HAP-1 (cell line): ENCODE results near the gene GPN2.
"Not testable (repeated sequence)": the region's sequence is repeated elsewhere in the genome, so short reads cannot be mapped to it uniquely, and the experiment has no call there.

Source experiments
- DNase-seq, 2 experiments: peaks; one replicate each; pipeline ENCODE4 v3.0.0-alpha.2; 2016 to 2020; ENCODE audit warnings: low spot score in 2 of 2
- H3K27me3 ChIP-seq: fragments of 250-450 bp; sonication (Bioruptor Pico); 2 replicates; pipeline ENCODE4 v1.5.1; 2020; ENCODE audit warnings: low read depth, mild to moderate bottlenecking, moderate library complexity
- H3K36me3 ChIP-seq: fragments of 250-450 bp; sonication (Bioruptor Pico); replicated peaks from 2 replicates; pipeline ENCODE4 v1.5.1; 2020; ENCODE audit warnings: mild to moderate bottlenecking
- H3K4me1 ChIP-seq: fragments of 250-450 bp; sonication (Bioruptor Pico); 2 replicates; pipeline ENCODE4 v1.5.1; 2020; ENCODE audit warnings: mild to moderate bottlenecking
- H3K4me3 ChIP-seq: fragments of 250-450 bp; sonication (Bioruptor Pico); 2 replicates; pipeline ENCODE4 v1.5.1; 2020; ENCODE audit warnings: mild to moderate bottlenecking, moderate library complexity
- H3K9me3 ChIP-seq: fragments of 250-450 bp; sonication (Bioruptor Pico); 2 replicates; pipeline ENCODE4 v1.5.1; 2020; ENCODE audit warnings: mild to moderate bottlenecking, moderate library complexity
- in situ Hi-C: fragments of 300-500 bp; cut with MboI; formaldehyde crosslinking; loops from 3 replicates; pipeline ENCODE4 v1.14.3; 2020; ENCODE audit warnings: low sequenced_read_pairs, inconsistent platforms, mixed read lengths

GPN2 gene

DNA sequence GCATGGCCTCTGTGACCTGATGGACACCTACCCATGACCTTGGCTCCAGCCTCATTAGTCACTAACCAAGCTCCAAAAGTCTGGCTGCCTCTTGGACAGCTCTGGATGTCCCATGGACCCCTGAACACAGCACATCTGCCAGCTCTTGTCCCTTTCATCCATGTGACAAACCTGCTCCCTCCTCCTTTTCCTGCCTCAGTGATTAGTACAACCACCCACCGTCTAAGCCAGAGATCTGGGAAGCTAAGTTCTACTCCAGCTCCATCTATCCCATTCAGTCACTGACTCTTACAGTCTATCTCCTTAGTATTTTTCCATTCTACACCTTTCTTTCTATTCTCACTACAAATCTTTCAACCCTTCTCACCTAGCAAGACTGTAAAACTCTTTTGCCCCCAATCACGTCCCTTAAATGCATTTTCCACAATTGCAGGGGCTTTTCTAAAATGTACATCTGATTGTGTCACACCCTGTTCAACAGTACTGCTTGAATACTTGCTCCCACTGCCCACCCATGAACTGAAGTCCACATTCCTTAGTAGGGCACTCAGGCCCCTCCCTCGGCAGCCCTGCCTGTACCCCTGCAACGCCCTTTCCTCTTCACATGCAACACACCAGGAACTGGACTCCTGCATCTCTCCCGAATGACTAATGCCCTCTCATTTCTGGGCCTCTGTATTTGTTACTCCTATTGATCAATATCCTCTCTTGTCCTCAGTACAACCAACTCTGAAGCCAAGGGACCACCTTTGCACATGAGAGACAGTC, 7.2 kb downstream of the GPN2 start:
- Histone ChIP-seq H3K9me3 (no peaks in the 10 kb centered on the region), H3K36me3 (peaks cover 70% of the 10 kb centered on the region), H3K27me3 (no peaks in the 10 kb centered on the region), H3K4me1 (no peaks in the 10 kb centered on the region), H3K4me3 (no peak overlapping the region)
- in situ Hi-C loops, result no loop called here
- no peak for DNase-seq

DNA sequence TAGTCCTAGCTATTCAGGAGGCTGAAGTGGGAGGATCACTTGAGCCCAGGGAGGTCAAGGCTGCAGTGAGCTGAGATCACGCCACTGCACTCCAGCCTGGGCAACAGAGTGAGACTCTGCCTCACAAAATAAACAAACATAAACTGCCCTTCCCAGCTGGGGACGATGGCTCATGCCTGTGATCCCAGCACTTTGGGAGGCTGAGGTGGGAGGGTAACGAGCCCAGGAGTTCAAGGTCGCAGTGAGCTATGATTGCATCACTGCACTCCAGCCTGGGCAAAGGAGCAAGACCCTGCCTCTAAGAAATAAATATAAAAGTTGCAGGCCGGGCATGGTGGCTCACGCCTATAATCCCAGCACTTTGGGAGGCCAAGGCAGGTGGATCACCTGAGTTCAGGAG, 8.5 kb downstream of the GPN2 start:
- H3K36me3 ChIP-seq, result peaks cover 75% of the 10 kb centered on the region
- H3K27me3 ChIP-seq, DNase-seq, H3K4me1 ChIP-seq, H3K9me3 ChIP-seq, H3K4me3 ChIP-seq, in situ Hi-C loops: not testable (repeated sequence)

DNA sequence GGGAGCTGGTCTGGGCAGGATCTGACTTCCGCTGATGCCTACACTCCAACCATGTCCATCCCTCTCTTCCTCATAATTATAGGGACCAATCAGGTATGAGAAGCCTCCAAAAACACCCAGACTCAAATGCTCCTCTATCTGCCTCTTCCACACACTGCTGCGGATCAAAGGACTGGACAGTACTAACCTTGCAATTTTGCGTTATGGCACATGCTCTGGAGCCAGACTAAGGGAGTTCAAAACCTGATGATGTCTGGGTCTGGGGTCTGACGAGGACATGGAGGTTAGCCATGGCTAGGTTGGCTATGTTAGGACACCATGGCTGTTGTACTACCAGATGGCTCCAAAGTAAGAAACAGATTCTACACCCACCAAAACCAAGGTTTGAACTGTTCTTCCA, 10.3 kb downstream of the GPN2 start:
- DNase-seq, result no peak
- Histone ChIP-seq H3K9me3 (no peaks in the 10 kb centered on the region), H3K27me3 (no peaks in the 10 kb centered on the region), H3K4me1 (no peaks in the 10 kb centered on the region), H3K36me3 (peaks cover 60% of the 10 kb centered on the region), H3K4me3 (no peak overlapping the region)
- in situ Hi-C loops, result no loop called here

DNA sequence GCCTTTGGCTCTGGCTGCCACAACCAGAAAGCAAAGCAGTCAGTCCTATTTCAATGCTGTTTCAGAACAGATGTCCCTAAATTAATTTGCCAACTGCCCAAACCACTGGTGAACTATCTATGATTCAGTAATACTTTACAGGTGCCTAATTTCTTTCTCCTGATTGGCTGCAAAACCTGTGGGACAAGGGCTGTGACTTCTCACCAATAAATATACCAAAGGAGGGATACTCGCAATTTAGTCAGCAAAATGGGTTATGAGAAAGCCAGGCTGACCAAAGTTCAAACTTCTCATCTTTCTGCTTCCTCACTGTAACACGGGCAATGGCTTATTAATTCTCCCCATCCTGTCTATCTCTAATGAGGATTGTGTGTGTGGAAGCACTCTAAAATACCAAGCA, 12.8 kb downstream of the GPN2 start:
- H3K4me1 ChIP-seq, result no peaks in the 10 kb centered on the region
- no peaks in the 10 kb centered on the region for H3K9me3 ChIP-seq
- peaks cover 38% of the 10 kb centered on the region for H3K36me3 ChIP-seq
- no peak overlapping the region for H3K4me3 ChIP-seq
- no peak for DNase-seq
- H3K27me3 ChIP-seq, result no peaks in the 10 kb centered on the region
- in situ Hi-C loops, result no loop called here

DNA sequence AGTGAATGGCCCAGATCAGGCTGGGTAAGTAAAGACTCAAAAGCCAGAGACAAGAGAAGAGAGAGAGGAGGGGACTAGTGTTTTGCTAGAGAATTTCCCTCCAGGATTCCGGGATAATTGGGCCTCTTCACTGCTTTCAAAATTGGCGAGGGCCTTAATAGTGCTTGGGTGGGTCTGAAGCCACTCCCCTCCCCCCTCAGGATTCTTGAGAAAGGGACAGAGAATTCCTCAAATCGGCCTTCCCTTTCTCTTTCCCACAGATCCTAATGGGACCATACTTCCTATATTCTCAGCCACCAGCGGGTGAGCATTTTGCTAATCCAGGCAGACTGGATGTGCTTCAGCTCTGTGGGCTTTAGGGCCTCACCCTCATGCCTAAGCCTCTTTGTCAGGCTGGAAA, 15.2 kb downstream of the GPN2 start:
- in situ Hi-C loops, result no loop called here
- Histone ChIP-seq H3K4me1 (no peaks in the 10 kb centered on the region), H3K27me3 (no peaks in the 10 kb centered on the region), H3K36me3 (peaks cover 20% of the 10 kb centered on the region), H3K9me3 (no peaks in the 10 kb centered on the region), H3K4me3 (no peak overlapping the region)
- DNase-seq, result no peak

DNA sequence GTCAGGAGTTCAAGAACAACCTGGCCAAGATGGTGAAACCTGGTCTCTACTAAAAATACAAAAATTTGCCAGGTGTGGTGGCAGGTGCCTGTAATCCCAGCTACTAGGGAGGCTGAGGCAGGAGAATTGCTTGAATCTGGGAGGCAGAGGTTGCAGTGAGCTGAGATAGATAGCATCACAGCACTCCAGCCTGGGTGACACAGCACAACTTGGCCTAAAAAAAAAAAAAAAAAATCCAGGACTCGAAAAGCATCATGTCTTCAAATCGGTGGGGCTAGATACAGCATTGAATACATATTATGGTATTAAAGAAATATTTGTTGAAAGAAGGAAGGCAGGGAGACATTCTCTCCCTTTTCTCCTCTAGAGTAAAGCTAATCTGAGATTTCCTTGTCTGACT, 17.0 kb downstream of the GPN2 start:
- H3K4me3 ChIP-seq, H3K27me3 ChIP-seq, in situ Hi-C loops, H3K4me1 ChIP-seq, DNase-seq, H3K9me3 ChIP-seq: not testable (repeated sequence)
- peaks cover 13% of the 10 kb centered on the region for H3K36me3 ChIP-seq

DNA sequence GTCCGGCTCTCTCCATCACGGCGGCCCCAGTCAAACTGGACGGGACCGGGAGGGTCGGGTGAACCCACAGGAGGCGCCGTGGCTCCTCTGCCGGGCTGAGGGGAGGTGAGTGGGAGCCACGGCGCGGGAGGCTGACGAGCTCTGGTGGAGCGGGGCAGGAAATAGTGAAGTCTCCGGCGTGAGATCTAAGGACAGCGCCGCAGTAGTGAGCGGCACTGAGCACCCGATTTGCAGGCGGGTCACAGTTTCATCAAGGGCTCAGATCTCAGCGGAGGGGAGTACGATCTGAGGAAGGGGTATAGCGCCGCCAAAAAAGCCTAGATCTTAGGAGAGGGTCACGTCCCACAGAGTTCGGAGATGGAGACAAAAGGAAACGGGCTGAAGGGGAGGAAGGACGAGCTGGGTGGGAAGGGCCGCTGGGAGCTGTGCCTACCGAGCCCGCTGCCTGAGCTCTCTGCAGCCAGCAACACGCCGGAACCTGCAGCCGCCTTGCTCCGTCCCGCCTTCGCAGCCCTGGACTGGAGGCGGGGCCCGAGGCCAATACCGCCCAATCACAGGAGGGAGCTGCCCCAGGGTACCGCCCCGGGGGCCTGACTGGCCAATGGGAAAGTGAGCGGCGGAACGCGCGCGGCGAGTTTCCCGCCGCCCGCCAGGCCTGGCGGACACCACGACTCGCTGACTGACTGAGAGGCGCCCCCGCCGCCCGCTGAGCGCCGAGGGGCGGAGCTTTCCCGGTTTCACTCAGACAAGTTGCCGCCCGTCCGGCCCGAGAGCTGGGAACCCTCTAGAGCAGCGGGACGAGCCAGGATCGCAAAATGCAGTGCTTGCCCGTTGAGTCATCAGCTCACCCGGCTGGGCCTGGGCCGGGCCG, 25.2 kb downstream of the GPN2 start:
- in situ Hi-C loops, result no loop called here

DNA sequence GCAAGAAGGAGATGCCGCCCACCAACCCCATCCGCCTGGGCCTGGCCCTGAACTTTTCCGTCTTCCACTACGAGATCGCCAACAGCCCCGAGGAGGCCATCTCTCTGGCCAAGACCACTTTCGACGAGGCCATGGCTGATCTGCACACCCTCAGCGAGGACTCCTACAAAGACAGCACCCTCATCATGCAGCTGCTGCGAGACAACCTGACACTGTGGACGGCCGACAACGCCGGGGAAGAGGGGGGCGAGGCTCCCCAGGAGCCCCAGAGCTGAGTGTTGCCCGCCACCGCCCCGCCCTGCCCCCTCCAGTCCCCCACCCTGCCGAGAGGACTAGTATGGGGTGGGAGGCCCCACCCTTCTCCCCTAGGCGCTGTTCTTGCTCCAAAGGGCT, 26.4 kb downstream of the GPN2 start:
- H3K36me3 ChIP-seq, result no peaks in the 10 kb centered on the region
- H3K4me1 ChIP-seq, result peaks cover 10% of the 10 kb centered on the region
- no peaks in the 10 kb centered on the region for H3K9me3 ChIP-seq
- DNase-seq, result no peak
- no peaks in the 10 kb centered on the region for H3K27me3 ChIP-seq
- H3K4me3 ChIP-seq, result no peak overlapping the region; the same call in 1 of the 2 replicates
- in situ Hi-C loops, result no loop called here

More for the DNA sequence above, 25.2 kb downstream of the GPN2 start:
- peak; percentile 93 to 97 for DNase-seq
- Histone ChIP-seq H3K4me3 (peak overlapping the region; percentile 52), H3K36me3 (no peaks in the 10 kb centered on the region), H3K4me1 (peaks cover 10% of the 10 kb centered on the region), H3K9me3 (no peaks in the 10 kb centered on the region), H3K27me3 (no peaks in the 10 kb centered on the region)

DNA sequence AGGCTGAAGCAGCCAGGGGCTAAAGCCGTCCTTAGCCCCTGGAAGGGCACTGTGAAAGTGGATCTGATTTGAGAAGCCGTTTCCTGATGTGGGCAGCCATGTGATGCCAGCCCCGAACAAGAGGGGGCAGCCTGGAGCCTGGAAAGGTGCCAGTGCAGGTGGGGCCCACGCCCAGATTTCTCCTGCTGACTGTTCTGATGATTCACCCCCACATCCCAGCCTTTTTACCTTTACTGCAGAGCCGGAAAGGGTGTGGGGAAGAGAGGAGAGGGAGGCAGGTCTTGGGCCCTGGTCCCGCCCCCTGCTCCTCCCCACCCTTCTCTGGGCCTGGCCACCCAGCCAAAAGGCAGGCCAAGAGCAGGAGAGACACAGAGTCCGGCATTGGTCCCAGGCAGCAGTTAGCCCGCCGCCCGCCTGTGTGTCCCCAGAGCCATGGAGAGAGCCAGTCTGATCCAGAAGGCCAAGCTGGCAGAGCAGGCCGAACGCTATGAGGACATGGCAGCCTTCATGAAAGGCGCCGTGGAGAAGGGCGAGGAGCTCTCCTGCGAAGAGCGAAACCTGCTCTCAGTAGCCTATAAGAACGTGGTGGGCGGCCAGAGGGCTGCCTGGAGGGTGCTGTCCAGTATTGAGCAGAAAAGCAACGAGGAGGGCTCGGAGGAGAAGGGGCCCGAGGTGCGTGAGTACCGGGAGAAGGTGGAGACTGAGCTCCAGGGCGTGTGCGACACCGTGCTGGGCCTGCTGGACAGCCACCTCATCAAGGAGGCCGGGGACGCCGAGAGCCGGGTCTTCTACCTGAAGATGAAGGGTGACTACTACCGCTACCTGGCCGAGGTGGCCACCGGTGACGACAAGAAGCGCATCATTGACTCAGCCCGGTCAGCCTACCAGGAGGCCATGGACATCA, 27.1 kb downstream of the GPN2 start, which contains the start of gene SFN:
TSS of gene SFN (plus strand) at position 369 of the 904 bp plus-strand sequence. CDS start at position 433, 64 bp downstream.
- peak in 1 of 2 experiments; percentile 56 for DNase-seq
- Histone ChIP-seq H3K27me3 (no peaks in the 10 kb centered on the region), H3K4me1 (peaks cover 10% of the 10 kb centered on the region), H3K4me3 (peak within 1 kb of the TSS; percentile 52), H3K36me3 (no peaks in the 10 kb centered on the region), H3K9me3 (no peaks in the 10 kb centered on the region)
- in situ Hi-C loops, result no loop called here

DNA sequence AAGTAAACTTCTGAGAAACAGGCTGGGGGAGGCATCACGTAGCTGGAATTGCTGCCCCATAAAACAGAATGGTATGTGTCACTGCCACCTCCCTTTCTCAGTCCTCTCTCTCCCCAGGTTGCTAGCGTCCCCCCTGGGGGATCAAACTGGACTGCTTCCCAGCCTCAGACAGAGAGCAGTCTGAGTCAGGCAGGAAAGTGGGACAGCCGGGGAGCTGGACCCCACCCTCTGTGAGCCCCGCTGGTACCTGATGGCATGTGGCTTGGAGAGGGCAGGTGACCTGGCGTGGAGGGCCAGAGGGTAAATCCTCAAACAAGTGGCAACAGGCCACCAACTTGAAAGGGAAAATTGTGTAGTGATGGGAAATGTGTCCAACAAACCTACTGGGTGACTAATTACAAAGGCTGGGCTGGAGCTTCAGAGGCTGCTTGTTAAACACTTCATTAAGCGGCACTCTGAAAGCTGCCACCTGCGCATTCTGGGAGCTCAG, 28.1 kb downstream of the GPN2 start:
- no peak overlapping the region for H3K4me3 ChIP-seq
- peaks cover 10% of the 10 kb centered on the region for H3K4me1 ChIP-seq
- no peak for DNase-seq
- in situ Hi-C loops, result no loop called here
- H3K9me3 ChIP-seq, result no peaks in the 10 kb centered on the region
- H3K27me3 ChIP-seq, result no peaks in the 10 kb centered on the region
- H3K36me3 ChIP-seq, result no peaks in the 10 kb centered on the region

DNA sequence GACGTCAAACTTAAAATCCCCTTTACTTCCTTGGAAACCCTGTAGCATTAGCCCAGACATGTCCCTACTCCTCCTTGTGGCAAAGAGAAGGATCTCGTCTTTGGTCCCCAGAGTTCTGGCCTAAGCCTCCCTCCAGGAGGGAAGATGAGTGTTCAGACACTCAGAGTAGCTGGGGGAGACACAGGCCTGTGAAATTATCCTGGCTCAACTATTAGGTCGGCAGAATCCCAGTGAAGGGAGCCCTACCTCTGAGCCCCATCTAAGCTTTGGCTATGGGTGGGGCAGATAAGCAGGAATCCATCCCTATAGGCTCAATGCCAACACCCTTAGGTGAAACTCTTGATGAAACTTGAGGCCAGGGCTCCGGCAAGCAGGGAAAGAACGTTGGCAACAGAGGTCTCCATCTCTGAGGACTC, 28.8 kb downstream of the GPN2 start:
- no peak for DNase-seq

DNA sequence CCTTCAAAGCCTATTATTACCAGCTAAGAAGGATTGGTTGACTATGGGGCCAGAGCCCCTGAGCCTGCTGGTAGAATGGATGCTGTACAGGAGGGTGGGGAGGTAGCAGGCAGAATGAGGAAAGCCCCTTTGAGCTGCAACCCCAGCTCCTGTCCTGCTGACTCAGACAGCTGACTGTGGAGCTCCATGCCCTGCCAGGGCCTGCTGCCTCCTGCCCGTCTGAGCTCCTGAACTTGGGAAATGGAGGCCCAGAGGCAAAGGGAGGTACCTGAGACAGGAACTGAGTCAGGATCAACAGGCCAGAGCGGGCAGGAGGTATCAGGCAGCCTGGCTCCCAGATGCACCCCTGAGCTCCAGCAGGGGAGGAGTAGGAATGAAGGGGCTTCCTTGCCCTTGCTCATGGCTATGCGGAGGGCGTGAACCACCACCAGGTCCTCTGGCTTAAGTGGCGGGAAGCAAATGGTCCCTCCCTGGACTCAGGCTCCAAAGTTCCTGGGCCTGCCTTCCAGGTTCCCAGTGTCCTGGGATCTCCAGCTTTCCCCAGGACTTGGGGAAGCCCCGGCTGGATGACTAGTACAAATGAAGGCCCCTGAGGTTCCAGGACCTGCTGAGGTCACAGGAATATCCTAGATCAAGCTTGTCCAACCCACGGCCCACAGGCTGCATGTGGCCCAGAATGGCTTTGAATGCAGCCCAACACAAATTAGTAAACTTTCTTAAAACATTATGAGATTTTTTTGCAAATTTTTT, 31.0 kb downstream of the GPN2 start:
- Histone ChIP-seq H3K27me3 (no peaks in the 10 kb centered on the region), H3K4me3 (no peak overlapping the region), H3K4me1 (peaks cover 1% of the 10 kb centered on the region), H3K36me3 (peaks cover 2% of the 10 kb centered on the region), H3K9me3 (no peaks in the 10 kb centered on the region)
- in situ Hi-C loops, result no loop called here
- no peak for DNase-seq

More for the DNA sequence above, 28.8 kb downstream of the GPN2 start:
- Histone ChIP-seq H3K9me3 (no peaks in the 10 kb centered on the region), H3K4me3 (no peak overlapping the region), H3K27me3 (no peaks in the 10 kb centered on the region), H3K36me3 (no peaks in the 10 kb centered on the region), H3K4me1 (peaks cover 10% of the 10 kb centered on the region)
- in situ Hi-C loops, result no loop called here

DNA sequence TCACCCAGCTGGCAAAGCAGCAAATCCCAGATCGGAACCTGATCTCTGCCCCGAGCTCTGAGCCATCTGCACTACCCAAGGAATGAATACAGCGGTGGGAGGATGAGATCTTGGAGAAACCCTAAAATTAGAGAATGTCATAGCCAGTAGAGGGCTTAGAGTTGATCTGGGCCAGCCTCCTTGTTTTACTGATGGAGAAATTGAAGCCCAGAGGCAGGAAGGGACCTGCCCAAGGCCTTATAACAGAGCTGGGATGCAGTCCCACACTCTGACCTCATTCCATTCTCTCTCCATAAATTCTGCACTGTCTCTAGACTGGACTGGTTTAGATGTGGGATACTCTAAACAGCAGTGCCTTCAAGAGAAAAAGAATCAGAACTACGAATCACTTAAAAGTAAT, 31.9 kb downstream of the GPN2 start:
- DNase-seq, result no peak
- in situ Hi-C loops, result no loop called here

More for the DNA sequence above, 31.9 kb downstream of the GPN2 start:
- Histone ChIP-seq H3K9me3 (no peaks in the 10 kb centered on the region), H3K4me3 (no peak overlapping the region), H3K27me3 (no peaks in the 10 kb centered on the region), H3K36me3 (peaks cover 11% of the 10 kb centered on the region), H3K4me1 (no peaks in the 10 kb centered on the region)
